WERI-Rb-1 (cell line): ENCODE measurements around the gene ZFPL1.

Experiments used
- DNase-seq: peaks from one replicate; pipeline ENCODE4 v3.0.0-alpha.2; 2020
- H3K27ac ChIP-seq: fragments of 250-450 bp; sonication (Bioruptor Pico); 2 replicates; pipeline ENCODE4 v1.5.1; 2020; ENCODE audit warnings: mild to moderate bottlenecking, moderate library complexity
- H3K27me3 ChIP-seq: fragments of 250-450 bp; sonication (Bioruptor Pico); 2 replicates; pipeline ENCODE4 v1.5.1; 2021; ENCODE audit warnings: mild to moderate bottlenecking, low read depth, moderate library complexity; ENCODE audit not compliant: insufficient read depth, severe bottlenecking
- H3K36me3 ChIP-seq: fragments of 250-450 bp; sonication (Bioruptor Pico); 2 replicates; pipeline ENCODE4 v1.5.1; 2020; ENCODE audit warnings: mild to moderate bottlenecking, moderate library complexity
- H3K4me3 ChIP-seq: 2 replicates; pipeline ENCODE4 v1.5.1; 2011; ENCODE audit warnings: low read depth, mild to moderate bottlenecking, control low read depth, low read length
- H3K9me3 ChIP-seq: fragments of 250-450 bp; sonication (Bioruptor Pico); 2 replicates; pipeline ENCODE4 v1.5.1; 2021; ENCODE audit warnings: mild to moderate bottlenecking, moderate library complexity; ENCODE audit not compliant: severe bottlenecking
- CTCF ChIP-seq: IDR thresholded peaks from 2 replicates; pipeline ENCODE4 v1.5.1; 2011; ENCODE audit warnings: low read depth, mild to moderate bottlenecking, control low read depth, inconsistent platforms, low read length

Gene ZFPL1

GRCh38 chr11:65067446-65067845, 16.6 kb upstream of the ZFPL1 start:
- DNase-seq = peak; percentile 46
- H3K9me3 ChIP-seq = no peaks in the 10 kb centered on the region
- no peak overlapping the region for H3K4me3 ChIP-seq
- H3K36me3 ChIP-seq = no peaks in the 10 kb centered on the region
- H3K27me3 ChIP-seq = no peaks in the 10 kb centered on the region
- TF ChIP-seq CTCF = no peak
- peak overlapping the region; percentile 76 for H3K27ac ChIP-seq

- H3K27me3 ChIP-seq = no peaks in the 10 kb centered on the region
- no peaks in the 10 kb centered on the region for H3K9me3 ChIP-seq
- no peak for TF ChIP-seq CTCF
- no peak overlapping the region for H3K4me3 ChIP-seq
- no peaks in the 10 kb centered on the region for H3K36me3 ChIP-seq
- no peak overlapping the region for H3K27ac ChIP-seq
- DNase-seq = no peak
Measured at GRCh38 chr11:65069217-65069616, 14.8 kb upstream of the ZFPL1 start.

GRCh38 chr11:65071907-65072630, 12.0 kb upstream of the ZFPL1 start:
- peaks cover 13% of the 10 kb centered on the region for H3K36me3 ChIP-seq
- no peaks in the 10 kb centered on the region for H3K9me3 ChIP-seq
- H3K27ac ChIP-seq = no peak overlapping the region
- no peak for TF ChIP-seq CTCF
- no peaks in the 10 kb centered on the region for H3K27me3 ChIP-seq
- no peak overlapping the region for H3K4me3 ChIP-seq
- DNase-seq = no peak

- Histone ChIP-seq H3K36me3 (peaks cover 15% of the 10 kb centered on the region), H3K27me3 (no peaks in the 10 kb centered on the region), H3K9me3 (no peaks in the 10 kb centered on the region), H3K27ac (no peak overlapping the region), H3K4me3 (no peak overlapping the region)
- no peak for DNase-seq
- no peak for TF ChIP-seq CTCF
Measured at GRCh38 chr11:65072631-65072966, 11.4 kb upstream of the ZFPL1 start.

GRCh38 chr11:65077451-65077850, 6.6 kb upstream of the ZFPL1 start:
- Histone ChIP-seq H3K4me3 (no peak overlapping the region), H3K27ac (peak overlapping the region; percentile 59), H3K27me3 (no peaks in the 10 kb centered on the region), H3K36me3 (peaks cover 45% of the 10 kb centered on the region), H3K9me3 (no peaks in the 10 kb centered on the region)
- peak; percentile 94 for DNase-seq
- peak; percentile 71 for TF ChIP-seq CTCF

- Histone ChIP-seq H3K27ac (peak overlapping the region; percentile 59), H3K27me3 (no peaks in the 10 kb centered on the region), H3K9me3 (no peaks in the 10 kb centered on the region), H3K36me3 (peaks cover 51% of the 10 kb centered on the region), H3K4me3 (peak overlapping the region; percentile 12; the same call in 1 of the 2 replicates)
- TF ChIP-seq CTCF = peak; percentile 90
- peak; percentile 81 for DNase-seq
Measured at GRCh38 chr11:65078151-65078550, 5.9 kb upstream of the ZFPL1 start.
